RPMI7951 (cell line): ENCODE measurements around the gene PHYKPL. TPM values are rescaled to one million over a fixed set of nuclear protein-coding genes. Genes with fewer than 3 reads are reported as not detected.
A peak's percentile ranks its signal among the peaks of the same experiment; 100 is the strongest.
"Not testable (repeated sequence)": the region's sequence is repeated elsewhere in the genome, so short reads cannot be mapped to it uniquely, and the experiment has no call there.

Source experiments
- DNase-seq: peaks from one replicate; pipeline ENCODE4 v3.0.0-alpha.2; 2012; ENCODE audit warnings: low read depth
- total RNA-seq: library from RNA; depleted of rRNA; stranded (reverse); fragments of >200 nt; shearing (Covaris generic); gene quantifications from 2 replicates; pipeline ENCODE4 v1.2.3, GENCODE V29; 2014

The PHYKPL gene
- total RNA-seq, 1 experiment from 2014 or later = 6.5 TPM

DNA sequence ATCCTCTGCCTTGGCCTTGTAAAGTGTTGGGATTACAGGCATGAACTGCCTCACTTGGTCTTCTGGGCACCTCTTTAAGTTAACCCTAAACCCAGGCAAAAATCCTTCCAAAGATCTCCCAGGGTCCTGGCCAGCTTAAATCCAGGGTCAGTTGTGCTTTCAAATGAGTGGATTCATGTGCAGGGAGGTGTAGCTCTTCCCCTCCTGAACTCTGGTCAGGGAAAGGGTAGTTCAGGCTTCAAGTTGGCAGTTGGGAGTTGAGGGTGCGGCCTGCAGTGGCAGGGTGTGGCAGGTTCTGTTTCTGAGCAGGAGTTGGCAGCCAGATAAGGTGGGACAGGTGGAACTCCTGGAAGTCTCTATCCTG is 24.7 kb downstream of the PHYKPL start:
- no peak for DNase-seq

DNA sequence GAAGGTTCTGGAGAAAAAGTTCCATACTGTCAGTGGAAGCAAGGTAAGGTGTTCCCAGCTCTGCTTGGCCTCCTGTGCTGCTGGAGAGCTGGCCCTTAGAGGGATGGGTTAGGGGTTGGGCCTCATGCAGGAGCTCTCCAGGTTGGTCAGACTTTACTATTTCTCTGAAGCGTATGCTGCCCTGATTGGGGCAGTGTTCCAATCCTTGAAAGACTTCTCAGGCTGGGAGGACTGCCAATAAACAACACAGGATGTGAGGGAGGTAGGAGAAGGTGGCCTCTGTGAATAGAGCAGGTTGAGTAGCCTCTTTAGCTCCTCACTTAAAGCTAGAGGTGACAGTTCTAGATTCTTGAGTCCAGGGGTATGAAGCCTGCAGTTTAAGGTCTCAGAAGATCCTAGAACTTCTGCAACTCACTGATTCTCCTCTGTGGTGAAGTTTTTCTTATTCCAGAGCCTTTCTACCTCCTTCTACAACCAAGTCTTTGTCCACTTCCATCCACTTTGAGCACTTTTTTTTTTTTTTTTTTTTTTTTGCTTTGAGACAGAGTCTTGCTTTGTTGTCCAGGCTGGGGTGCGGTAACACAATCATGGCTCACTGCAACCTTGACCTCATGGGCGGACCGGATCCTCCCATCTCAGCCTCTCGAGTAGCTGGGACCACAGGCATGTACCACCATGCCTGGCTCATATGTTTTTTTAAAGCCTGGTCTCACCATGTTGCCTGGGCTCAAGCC is 25.3 kb downstream of the PHYKPL start:
- DNase-seq = peak; percentile 26

DNA sequence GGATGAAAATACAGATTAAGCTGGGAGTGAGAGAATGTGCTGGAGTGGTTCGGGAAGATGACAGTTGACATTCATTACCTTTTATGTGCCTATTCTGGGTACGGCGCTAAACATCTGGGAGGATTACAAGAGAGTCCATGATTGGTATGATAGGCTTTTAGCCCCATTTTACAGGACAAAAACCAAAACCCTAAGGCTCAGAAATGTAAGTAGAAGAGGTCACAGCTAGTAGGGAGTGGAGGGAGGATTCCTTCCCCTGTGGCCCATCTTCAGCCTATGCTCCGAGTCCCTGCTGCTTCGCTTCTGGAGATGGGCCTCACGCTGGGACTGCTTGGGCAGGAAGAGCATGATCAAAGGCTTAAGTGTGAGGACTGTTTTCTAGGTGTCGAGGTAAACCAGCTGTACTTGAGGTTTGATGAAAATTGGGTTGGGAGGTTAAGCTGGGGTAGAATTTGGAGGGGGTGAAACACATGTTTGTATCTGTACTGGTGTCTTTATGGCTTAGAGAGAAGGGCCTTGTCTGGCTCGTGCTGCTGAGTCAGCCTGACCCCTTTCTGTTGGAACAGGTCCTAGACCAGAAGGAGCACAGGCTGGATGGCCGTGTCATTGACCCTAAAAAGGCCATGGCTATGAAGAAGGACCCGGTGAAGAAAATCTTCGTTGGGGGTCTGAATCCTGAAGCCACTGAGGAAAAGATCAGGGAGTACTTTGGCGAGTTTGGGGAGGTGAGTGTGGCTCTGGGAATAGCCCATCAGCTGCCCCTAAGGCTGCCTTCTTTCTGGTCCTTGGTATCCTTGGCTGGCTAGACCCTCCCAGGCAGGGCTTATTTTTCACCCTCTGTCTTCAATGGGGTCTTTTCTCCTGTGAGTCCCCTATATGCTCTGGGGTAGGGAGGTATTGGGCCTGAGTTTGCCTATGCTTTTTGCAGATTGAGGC is 26.2 kb downstream of the PHYKPL start:
- DNase-seq = no peak

DNA sequence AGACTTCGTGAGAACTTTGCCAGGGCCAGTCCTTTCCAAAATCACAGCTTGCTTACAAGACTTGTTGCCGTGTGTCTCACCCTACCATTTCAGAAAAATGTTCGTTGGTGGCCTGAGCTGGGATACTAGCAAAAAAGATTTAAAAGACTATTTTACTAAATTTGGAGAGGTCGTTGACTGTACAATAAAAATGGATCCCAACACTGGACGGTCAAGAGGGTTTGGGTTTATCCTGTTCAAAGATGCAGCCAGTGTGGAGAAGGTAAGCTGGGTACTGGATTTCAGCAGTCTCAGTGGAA is 26.9 kb downstream of the PHYKPL start:
- DNase-seq = no peak

DNA sequence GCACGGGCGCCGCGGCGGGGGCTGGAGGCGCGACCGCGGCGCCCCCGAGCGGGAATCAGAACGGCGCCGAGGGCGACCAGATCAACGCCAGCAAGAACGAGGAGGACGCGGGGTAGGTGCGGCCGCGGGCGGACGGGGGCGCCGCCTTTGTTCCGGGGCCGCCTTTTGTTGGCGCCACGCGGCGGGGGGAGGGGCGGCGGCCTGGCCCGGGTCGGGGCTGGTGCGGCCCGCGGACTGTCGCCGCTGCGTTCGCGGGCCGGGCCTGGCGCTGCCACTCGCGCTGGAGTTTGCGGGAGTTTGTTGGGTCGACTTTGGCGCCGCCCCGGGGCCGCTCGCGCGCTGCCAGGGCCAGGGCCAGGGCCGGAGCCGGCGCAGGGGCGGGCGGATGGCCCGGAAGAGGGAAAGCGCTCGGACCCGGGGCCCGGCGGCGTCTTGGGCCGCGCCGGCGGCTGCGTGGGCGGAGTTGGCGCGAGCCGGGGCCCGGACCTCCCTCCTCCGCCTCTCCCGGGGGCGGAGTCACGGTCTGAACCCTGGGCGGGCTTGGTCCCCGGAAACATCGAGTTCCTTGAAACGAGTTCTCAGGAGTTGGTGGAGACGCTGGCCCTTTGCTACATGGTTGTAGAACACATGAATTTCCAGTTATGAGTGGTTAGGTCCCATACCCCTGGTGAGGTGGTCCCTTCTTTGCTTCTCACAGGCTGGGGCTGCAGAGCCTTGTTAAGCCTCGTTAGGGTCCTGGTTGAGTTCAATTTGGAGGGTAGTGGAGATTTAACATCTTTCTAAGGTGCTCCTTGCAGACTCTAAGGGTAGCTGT is 27.5 kb downstream of the PHYKPL start:
- peak; percentile 73 for DNase-seq

DNA sequence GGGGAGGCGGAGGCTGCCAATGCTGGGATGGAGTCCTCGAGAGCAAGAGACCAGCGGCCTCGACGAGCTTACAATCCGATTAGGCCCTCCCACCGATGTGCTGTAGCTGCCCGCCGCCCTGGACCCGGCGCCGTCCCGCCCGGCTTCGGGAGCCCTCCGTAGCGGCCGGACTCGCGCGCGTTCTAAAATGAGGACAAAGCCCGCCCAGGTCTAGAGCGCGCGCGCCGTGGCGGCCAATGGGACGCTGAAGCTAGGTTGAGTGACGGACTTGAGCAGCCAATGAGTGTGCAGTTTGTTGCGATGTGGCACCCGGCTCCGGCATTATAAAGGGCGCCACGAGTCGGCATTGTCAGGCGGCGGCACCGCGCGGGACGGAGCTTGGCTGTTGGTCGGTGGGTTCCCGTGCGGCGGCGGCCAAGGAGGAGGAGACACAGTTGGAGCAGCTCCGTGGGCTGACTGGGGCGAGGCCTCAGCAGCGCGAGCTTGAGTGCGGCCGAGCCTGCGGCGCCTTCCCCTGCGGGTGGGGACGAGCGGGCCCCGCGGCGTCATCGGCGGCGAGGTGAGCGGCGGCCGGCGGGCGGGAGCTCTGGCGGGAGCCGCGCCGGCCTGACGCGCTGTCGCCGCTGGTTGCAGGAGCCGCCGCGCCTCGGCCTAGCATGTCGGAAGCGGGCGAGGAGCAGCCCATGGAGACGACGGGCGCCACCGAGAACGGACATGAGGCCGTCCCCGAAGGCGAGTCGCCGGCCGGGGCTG is 28.2 kb downstream of the PHYKPL start, which contains the start of gene HNRNPAB:
HNRNPAB (plus strand) TSS at position 352 of the 753 bp plus-strand sequence; CDS start at position 657, 305 bp downstream.
- peak; percentile 92 for DNase-seq

DNA sequence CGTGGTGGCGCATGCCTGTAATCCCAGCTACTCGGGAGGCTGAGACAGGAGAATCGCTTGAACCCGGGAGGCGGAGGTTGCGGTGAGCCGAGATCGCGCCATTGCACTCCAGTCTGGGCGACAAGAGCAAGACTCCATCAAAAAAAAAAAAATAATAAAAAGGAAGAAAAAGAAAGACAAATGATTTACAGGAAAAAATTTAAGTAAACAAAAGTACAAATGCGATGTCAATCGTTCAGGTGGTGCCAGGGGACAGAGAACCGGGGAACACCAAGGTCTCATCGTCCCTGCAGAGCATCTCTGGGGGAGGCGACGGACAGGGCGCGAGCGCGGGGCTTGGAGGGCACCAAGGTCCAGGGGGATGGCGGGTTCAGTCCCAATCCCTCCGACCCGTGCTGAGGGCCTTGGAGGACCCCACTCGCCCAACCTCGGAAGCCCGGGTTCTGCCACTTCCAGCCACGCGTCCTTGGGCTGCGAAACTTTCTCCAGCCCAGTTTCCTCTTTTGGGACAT is 28.9 kb downstream of the PHYKPL start:
- no peak for DNase-seq

DNA sequence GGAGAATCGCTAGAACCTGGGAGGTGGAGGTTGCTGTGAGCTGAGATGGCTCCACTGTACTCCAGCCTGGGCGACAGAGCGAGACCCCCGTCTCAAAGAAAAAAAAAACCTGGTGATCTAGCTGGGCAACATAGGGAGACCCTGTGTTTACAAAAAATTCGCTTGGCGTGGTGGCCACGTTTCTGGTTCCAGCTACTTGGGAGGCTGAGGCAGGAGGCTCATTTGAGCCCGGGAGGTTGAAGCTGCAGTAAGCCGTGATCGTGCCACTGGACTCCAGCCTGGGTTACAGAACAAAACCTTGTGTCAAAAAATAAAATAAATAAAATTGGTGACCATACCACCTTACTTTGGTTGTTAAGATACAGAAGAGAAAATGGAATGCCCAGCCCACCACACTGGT is 30.1 kb downstream of the PHYKPL start:
- DNase-seq = no peak

DNA sequence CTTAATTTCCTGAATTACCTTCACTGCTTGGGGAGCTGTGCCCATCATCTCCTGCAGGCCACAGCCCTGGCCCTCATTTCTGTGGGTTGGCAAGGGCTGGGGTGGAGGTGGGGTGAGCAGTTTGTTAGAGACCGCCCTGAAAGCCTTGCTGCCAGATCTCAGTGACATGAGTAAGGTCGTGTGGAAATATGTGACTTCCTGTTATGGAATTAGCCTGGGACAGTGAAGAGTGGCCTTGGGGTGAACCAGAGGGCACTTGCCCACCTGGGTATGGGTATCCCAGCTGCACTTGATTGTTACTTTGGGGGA is 30.7 kb downstream of the PHYKPL start:
- no peak for DNase-seq

DNA sequence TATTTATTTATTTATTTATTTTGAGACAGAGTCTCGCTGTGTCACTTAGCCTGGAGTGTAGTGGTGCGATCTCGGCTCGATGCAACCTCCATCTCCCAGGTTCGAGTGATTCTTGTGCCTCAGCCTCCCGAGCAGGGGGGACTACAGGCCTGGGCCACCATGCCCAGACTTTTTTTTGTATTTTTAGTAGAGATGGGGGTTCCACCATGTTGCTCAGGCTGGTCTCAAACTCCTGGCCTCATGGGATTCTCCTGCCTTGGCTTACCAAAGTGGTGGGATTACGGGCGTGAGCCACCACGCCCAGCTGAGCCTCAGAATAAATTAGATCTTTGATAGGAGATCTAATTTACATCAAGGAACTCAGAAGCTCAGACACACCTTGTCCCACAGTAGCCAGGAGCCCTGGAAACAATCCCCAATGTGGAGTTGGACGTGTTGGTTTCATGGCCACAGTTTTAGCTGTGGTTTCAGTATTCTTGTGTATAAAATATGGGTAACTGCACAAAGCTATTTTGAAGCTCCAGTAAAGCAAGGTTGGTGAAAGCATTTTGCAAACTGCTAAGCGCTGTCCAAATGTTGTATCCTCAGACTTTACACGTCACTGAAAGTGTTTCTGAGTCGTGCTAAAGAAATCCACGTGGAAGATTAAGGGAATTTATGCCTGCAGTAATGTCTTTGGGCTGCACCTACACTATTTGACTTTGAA is 31.2 kb downstream of the PHYKPL start:
- DNase-seq = no peak

DNA sequence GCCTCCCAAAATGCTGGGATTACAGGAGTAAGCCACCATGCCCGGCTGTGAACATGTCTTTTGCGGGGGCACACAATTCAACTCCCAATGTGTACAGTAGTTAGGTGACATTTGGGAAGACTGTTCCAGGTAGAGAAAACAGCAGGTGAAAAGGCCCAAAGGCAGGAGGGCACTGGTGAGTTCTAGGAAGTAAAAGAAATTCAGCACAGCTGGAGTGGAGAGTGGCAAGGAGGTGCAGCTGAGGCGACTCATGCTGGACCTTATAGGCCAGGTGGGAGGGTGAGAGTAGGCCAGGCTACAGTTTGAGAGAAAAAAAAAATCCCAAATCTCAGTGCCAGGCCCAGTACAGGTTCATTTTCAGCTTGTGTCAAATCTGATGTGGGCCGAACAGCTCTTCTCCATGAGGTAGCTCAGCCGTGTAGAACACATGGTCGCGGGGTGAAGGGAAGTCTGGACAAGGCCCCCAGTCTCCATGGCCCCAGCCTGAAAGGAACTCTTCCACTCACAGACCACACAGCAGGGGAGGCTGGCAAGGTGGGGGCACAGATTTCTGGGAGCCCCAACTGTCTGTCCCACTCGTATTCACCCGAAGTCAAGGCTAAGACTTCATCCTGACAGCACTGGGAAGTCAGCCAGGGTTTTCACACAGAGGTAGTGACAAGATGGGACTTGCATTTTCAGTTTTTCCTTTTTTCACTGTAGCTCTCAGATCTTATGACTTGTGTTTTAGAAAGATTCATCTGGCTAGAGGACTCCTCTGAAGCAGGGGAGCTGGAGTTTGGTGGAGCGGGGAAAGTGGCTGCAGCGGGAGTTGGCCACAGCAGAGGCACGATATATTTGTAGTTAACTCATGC is 32.8 kb downstream of the PHYKPL start:
- no peak for DNase-seq

DNA sequence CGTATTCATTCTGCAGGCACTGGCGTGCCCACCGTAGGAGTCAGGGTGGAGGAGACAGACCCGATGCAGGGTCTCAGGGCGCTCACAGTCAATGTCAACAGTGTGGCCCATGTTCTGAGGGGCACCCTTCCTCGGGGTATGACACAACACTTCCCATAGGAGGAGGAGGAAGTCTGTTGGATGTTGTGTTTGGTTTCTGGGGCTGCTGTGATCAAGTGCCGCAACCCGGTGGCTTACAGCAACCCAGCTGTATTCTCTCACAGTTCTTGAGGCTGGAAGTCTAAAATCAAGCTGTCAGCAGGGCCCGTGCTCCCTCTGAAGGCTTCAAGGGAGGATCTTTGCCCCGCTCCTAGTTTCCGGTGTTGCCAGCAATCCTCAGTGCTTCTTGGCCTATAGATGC is 33.9 kb downstream of the PHYKPL start:
- DNase-seq = no peak

DNA sequence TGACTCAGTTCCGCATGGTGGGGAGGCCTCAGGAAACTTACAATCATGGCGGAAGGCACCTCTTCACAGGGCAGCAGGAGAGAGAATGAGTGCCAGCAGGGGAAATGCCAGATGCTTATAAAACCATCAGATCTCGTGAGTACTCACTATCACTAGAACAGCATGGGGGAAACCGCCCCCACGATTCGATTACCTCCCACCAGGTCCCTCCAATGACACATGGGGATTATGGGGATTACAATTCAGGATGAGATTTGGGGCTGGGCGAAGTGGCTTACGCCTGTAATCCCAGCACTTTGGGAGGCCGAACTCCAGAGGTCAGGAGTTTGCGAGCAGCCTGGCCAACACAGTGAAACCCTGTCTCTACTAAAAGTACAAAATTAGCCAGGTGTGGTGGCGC is 34.5 kb downstream of the PHYKPL start:
- DNase-seq = not testable (repeated sequence)

DNA sequence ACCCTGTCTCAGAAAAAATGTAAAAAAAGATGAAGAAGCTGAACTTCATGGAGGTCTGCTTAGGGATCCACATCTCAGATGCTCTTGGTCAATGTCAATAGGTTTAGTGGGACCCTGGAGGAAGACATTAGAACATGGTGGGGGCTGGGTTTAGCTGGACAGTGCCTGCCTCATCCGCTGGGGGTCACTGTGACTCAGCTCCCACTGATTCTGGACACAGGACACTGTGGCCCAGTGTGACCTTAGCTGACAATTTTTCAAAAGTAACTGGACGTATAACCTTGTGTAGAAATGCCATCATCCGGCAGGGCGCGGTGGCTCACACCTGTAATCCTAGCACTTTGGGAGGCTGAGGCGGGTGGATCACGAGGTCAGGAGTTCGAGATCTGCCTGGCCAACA is 35.6 kb downstream of the PHYKPL start:
- no peak for DNase-seq

DNA sequence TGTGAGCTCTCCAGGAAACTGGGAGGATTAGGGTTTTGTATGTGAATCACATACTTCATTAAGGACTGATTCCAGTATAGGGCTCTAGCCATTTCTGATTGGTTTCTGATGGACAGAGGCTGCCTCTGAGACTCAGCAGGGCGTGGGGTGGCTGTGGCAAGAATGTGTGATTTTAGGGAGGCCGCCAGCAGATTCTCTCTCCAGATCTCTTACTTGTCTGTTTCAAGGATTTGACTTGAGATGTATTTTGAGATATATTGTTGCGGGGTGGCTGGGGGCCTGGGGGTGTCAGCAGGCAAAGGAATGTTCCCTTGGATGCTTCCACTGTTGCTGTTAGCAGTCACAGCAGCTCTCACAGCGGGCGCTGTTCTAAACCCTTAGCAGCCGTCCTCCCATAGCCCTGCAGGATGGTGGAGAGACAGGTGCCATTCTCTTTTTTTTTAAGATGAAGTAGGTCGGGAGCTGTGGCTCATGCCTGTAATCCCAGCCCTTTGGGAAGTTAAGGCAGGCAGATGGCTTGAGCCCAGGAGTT is 36.3 kb downstream of the PHYKPL start:
- DNase-seq = no peak

DNA sequence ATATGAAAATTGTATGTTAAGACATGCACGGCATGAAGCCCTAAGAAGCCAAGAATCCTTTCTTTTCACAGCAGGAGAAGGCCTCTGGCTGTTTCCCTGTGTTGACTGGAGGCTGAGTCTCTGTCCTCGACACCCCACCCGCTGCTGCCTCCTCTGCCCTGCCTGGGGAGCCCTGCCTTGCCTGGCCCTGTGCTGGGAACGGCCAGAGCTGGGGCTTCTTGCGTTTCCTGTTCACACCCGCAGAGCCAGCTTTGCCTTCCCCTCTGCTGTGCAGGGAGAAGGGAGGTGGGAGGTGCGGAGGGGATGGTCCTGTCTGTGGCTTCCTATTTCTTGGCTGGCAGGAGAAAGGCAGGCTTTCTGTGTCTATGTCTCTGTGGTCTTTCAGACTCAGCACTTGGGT is 38.6 kb downstream of the PHYKPL start:
- no peak for DNase-seq

DNA sequence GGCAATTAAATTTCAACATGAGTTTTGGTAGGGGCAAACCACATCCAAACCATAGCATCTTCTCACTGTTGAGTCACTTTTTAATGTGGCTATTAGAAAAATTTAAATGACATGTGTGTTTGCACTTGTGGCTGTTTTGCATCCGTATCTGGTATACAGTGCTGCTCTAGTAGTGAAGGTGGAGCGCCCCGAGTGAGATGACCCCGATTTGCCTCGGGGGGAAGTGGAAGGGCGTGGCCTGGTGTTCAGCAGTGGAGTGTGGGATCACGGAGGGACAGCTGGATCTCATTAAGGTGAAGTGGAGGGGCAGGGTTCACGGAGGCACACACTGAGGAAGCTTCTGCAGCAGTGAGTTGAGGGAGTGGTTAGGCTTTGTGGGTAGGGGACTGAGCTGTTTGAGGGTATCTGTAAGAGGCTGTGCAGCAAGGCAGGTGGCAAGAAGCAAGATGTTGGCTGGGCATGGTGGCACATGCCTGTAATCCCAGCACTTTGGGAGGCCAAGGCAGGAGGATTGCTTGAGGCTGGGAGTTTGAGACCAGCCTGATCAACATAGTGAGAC is 39.3 kb downstream of the PHYKPL start:
- DNase-seq = peak; percentile 26

DNA sequence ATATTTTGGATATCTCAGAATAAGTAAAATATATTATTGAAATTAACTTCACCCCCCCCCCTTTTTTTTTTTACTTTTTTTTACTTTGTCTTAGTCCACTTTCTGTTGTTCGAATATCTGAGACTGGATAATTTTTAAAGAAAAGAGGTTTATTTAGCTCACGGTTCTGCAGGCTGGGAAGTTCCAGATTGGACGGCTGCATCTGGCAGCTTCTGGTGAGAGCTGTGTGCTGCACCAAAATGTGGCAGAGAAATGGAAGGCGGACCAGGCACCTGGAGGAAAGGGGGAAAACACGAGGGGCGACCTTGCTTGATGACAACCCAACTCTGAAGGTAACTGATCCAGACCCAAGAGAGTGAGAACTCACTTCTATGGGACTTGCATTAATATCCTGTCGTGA is 39.8 kb downstream of the PHYKPL start:
- no peak for DNase-seq

DNA sequence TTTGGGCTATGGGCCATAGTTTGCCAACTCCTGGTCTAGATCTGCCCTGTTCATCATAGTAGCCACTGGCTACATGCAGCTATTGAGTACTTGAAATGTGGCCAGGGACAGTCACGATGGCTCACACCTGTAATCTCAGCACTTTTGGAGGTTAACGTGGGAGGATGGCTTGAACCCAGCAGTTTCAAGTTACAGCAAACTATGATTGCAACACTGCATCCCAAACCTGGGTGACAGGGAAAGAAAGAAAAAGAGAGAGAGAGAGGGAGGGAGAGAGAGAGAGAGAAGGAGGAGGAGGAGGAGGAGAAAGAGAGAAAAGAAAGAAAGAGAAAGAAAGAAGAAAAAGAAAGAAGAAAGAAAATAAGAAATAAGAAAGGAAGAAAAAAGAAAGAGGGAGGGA is 40.4 kb downstream of the PHYKPL start:
- DNase-seq = no peak
